ENCODE results near the gene RAB3GAP2.
"Not testable (repeated sequence)": the region's sequence is repeated elsewhere in the genome, so short reads cannot be mapped to it uniquely, and the experiment has no call there.

Gene RAB3GAP2

GRCh38 chr1:220272047-220272840 lies at the start of gene RAB3GAP2:
Gene RAB3GAP2 (minus strand): TSS chr1:220272453. CDS start chr1:220272337, 116 bp downstream.
- Mint-ChIP-seq H3K36me3 (ENCODE audit: low read depth) (peaks cover 18% of the 10 kb centered on the region), H3K27ac (no peak within 1 kb of the TSS)

GRCh38 chr1:220321758-220322157 lies 49.5 kb upstream of the RAB3GAP2 start:
- Mint-ChIP-seq H3K9me3 (no peaks in the 10 kb centered on the region), H3K4me1 (ENCODE audit: low read depth) (no peaks in the 10 kb centered on the region), H3K27me3 (ENCODE audit: low read depth) (peaks cover 2% of the 10 kb centered on the region), H3K4me3 (no peak overlapping the region), H3K36me3 (ENCODE audit: low read depth) (no peaks in the 10 kb centered on the region), H3K27ac (no peak overlapping the region)
- no peak for DNase-seq (ENCODE audit: low spot score)

More at GRCh38 chr1:220272047-220272840, at the start of gene RAB3GAP2:
- Mint-ChIP-seq H3K9me3 (no peaks in the 10 kb centered on the region), H3K4me3 (no peak within 1 kb of the TSS), H3K27me3 (ENCODE audit: low read depth) (peaks cover 10% of the 10 kb centered on the region), H3K4me1 (ENCODE audit: low read depth) (peaks cover 10% of the 10 kb centered on the region)
- DNase-seq (ENCODE audit: low spot score), result peak; percentile 98

- Mint-ChIP-seq H3K9me3 (no peaks in the 10 kb centered on the region), H3K4me3 (no peak overlapping the region), H3K27me3 (ENCODE audit: low read depth) (peaks cover 2% of the 10 kb centered on the region), H3K36me3 (ENCODE audit: low read depth) (no peaks in the 10 kb centered on the region), H3K27ac (no peak overlapping the region), H3K4me1 (ENCODE audit: low read depth) (no peaks in the 10 kb centered on the region)
- DNase-seq (ENCODE audit: low spot score), result no peak
Observed at GRCh38 chr1:220320709-220321108, 48.5 kb upstream of the RAB3GAP2 start.

GRCh38 chr1:220318673-220319072 lies 46.4 kb upstream of the RAB3GAP2 start:
- no peak overlapping the region for H3K4me3 Mint-ChIP-seq
- H3K9me3 Mint-ChIP-seq, result no peaks in the 10 kb centered on the region

GRCh38 chr1:220317161-220317560 lies 44.9 kb upstream of the RAB3GAP2 start:
- DNase-seq (ENCODE audit: low spot score), result no peak
- Mint-ChIP-seq H3K4me3 (no peak overlapping the region), H3K36me3 (ENCODE audit: low read depth) (no peaks in the 10 kb centered on the region), H3K27ac (no peak overlapping the region), H3K27me3 (ENCODE audit: low read depth) (peaks cover 2% of the 10 kb centered on the region), H3K4me1 (ENCODE audit: low read depth) (no peaks in the 10 kb centered on the region), H3K9me3 (no peaks in the 10 kb centered on the region)

More at GRCh38 chr1:220318673-220319072, 46.4 kb upstream of the RAB3GAP2 start:
- Mint-ChIP-seq H3K36me3 (ENCODE audit: low read depth) (no peaks in the 10 kb centered on the region), H3K27me3 (ENCODE audit: low read depth) (peaks cover 2% of the 10 kb centered on the region), H3K4me1 (ENCODE audit: low read depth) (no peaks in the 10 kb centered on the region), H3K27ac (no peak overlapping the region)
- DNase-seq (ENCODE audit: low spot score), result no peak

GRCh38 chr1:220316305-220316704 lies 44.1 kb upstream of the RAB3GAP2 start:
- no peaks in the 10 kb centered on the region for H3K36me3 Mint-ChIP-seq (ENCODE audit: low read depth)
- H3K4me3 Mint-ChIP-seq, result no peak overlapping the region
- no peak for DNase-seq (ENCODE audit: low spot score)
- peaks cover 1% of the 10 kb centered on the region for H3K27me3 Mint-ChIP-seq (ENCODE audit: low read depth)
- no peak overlapping the region for H3K27ac Mint-ChIP-seq
- H3K4me1 Mint-ChIP-seq (ENCODE audit: low read depth), result no peaks in the 10 kb centered on the region
- no peaks in the 10 kb centered on the region for H3K9me3 Mint-ChIP-seq

- H3K27ac Mint-ChIP-seq, result no peak overlapping the region
- H3K4me1 Mint-ChIP-seq (ENCODE audit: low read depth), result no peaks in the 10 kb centered on the region
- H3K36me3 Mint-ChIP-seq (ENCODE audit: low read depth), result no peaks in the 10 kb centered on the region
- H3K9me3 Mint-ChIP-seq, result no peaks in the 10 kb centered on the region
- DNase-seq (ENCODE audit: low spot score), result no peak
- H3K27me3 Mint-ChIP-seq (ENCODE audit: low read depth), result no peaks in the 10 kb centered on the region
- H3K4me3 Mint-ChIP-seq, result no peak overlapping the region
Observed at GRCh38 chr1:220315070-220315839, 43.0 kb upstream of the RAB3GAP2 start.

GRCh38 chr1:220313576-220313975 lies 41.3 kb upstream of the RAB3GAP2 start:
- H3K36me3 Mint-ChIP-seq (ENCODE audit: low read depth), result no peaks in the 10 kb centered on the region
- no peaks in the 10 kb centered on the region for H3K9me3 Mint-ChIP-seq
- DNase-seq (ENCODE audit: low spot score), result no peak
- no peaks in the 10 kb centered on the region for H3K27me3 Mint-ChIP-seq (ENCODE audit: low read depth)
- no peak overlapping the region for H3K27ac Mint-ChIP-seq
- H3K4me3 Mint-ChIP-seq, result no peak overlapping the region
- H3K4me1 Mint-ChIP-seq (ENCODE audit: low read depth), result no peaks in the 10 kb centered on the region

GRCh38 chr1:220310147-220310546 lies 37.9 kb upstream of the RAB3GAP2 start:
- not testable (repeated sequence) for H3K27ac Mint-ChIP-seq; H3K4me3 Mint-ChIP-seq; H3K4me1 Mint-ChIP-seq (ENCODE audit: low read depth); H3K36me3 Mint-ChIP-seq (ENCODE audit: low read depth); DNase-seq (ENCODE audit: low spot score); H3K27me3 Mint-ChIP-seq (ENCODE audit: low read depth); H3K9me3 Mint-ChIP-seq

- no peak overlapping the region for H3K27ac Mint-ChIP-seq
- peaks cover 15% of the 10 kb centered on the region for H3K27me3 Mint-ChIP-seq (ENCODE audit: low read depth)
- no peaks in the 10 kb centered on the region for H3K9me3 Mint-ChIP-seq
- no peaks in the 10 kb centered on the region for H3K36me3 Mint-ChIP-seq (ENCODE audit: low read depth)
- DNase-seq (ENCODE audit: low spot score), result no peak
- no peak overlapping the region for H3K4me3 Mint-ChIP-seq
- no peaks in the 10 kb centered on the region for H3K4me1 Mint-ChIP-seq (ENCODE audit: low read depth)
Observed at GRCh38 chr1:220307607-220308006, 35.4 kb upstream of the RAB3GAP2 start.

GRCh38 chr1:220306339-220306738 lies 34.1 kb upstream of the RAB3GAP2 start:
- Mint-ChIP-seq H3K36me3 (ENCODE audit: low read depth) (no peaks in the 10 kb centered on the region), H3K9me3 (no peaks in the 10 kb centered on the region), H3K27me3 (ENCODE audit: low read depth) (peaks cover 15% of the 10 kb centered on the region), H3K4me3 (no peak overlapping the region), H3K4me1 (ENCODE audit: low read depth) (no peaks in the 10 kb centered on the region), H3K27ac (no peak overlapping the region)
- no peak for DNase-seq (ENCODE audit: low spot score)

GRCh38 chr1:220303871-220304270 lies 31.6 kb upstream of the RAB3GAP2 start:
- no peak for DNase-seq (ENCODE audit: low spot score)
- H3K4me3 Mint-ChIP-seq, result no peak overlapping the region
- H3K9me3 Mint-ChIP-seq, result no peaks in the 10 kb centered on the region
- no peak overlapping the region for H3K27ac Mint-ChIP-seq
- H3K36me3 Mint-ChIP-seq (ENCODE audit: low read depth), result no peaks in the 10 kb centered on the region
- H3K4me1 Mint-ChIP-seq (ENCODE audit: low read depth), result peaks cover 1% of the 10 kb centered on the region
- H3K27me3 Mint-ChIP-seq (ENCODE audit: low read depth), result peaks cover 15% of the 10 kb centered on the region

GRCh38 chr1:220301630-220302029 lies 29.4 kb upstream of the RAB3GAP2 start:
- H3K9me3 Mint-ChIP-seq, result no peaks in the 10 kb centered on the region
- H3K27ac Mint-ChIP-seq, result no peak overlapping the region
- no peak for DNase-seq (ENCODE audit: low spot score)
- H3K36me3 Mint-ChIP-seq (ENCODE audit: low read depth), result no peaks in the 10 kb centered on the region
- H3K4me3 Mint-ChIP-seq, result no peak overlapping the region
- peaks cover 14% of the 10 kb centered on the region for H3K27me3 Mint-ChIP-seq (ENCODE audit: low read depth)
- H3K4me1 Mint-ChIP-seq (ENCODE audit: low read depth), result peaks cover 1% of the 10 kb centered on the region

- DNase-seq (ENCODE audit: low spot score), result no peak
- H3K27ac Mint-ChIP-seq, result no peak overlapping the region
- no peaks in the 10 kb centered on the region for H3K9me3 Mint-ChIP-seq
- H3K27me3 Mint-ChIP-seq (ENCODE audit: low read depth), result peaks cover 11% of the 10 kb centered on the region
- no peak overlapping the region for H3K4me3 Mint-ChIP-seq
- no peaks in the 10 kb centered on the region for H3K36me3 Mint-ChIP-seq (ENCODE audit: low read depth)
- H3K4me1 Mint-ChIP-seq (ENCODE audit: low read depth), result peaks cover 1% of the 10 kb centered on the region
Observed at GRCh38 chr1:220300442-220301121, 28.3 kb upstream of the RAB3GAP2 start.
